NOMO-1 (cell line): ENCODE data around the gene ROMO1.

Experiments used
- DNase-seq, 2 experiments: peaks; one replicate each; lab custom pipeline; 2025; ENCODE audit not compliant: unreplicated experiment in 2 of 2; lab: John Stamatoyannopoulos, UW

The ROMO1 gene

GRCh38 chr20:35729283-35729807, 30.1 kb downstream of the ROMO1 start:
- DNase-seq: no peak

DNA sequence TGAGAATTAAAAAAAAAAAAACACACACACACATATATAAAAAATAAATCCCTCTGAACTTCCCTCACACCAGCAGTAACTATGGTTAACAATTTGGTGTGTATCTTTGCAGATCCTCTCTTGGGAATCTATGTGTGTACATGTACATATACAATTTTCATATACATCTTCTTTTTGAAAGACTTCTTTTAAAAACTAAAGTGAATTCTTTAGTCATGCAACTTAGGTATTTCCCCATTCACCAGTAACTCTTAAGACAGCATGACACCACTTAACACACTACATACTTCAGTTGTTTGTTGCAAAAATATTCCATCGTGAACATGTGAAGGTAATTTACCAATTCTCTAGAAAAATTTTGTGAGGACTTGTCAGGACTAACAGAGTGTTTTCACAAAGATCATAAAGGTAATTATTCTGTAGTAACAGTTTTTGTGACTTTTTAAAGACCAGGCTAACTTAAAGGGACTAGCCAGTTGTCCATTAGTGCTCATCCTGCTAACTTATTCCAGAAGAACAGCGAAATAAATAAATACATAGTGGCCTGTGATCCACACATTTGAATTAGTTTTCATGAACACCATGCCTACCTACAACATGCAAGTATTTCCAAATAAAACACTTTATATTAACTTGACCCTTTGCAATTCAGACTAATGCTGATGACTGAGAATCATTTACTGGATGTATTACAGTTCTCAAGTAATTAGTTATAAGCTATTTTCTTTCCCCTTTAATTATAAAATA, 30.8 kb downstream of the ROMO1 start:
- no peak for DNase-seq

- DNase-seq: no peak
These were observed 31.6 kb downstream of the ROMO1 start for GRCh38 chr20:35730583-35731468.

GRCh38 chr20:35731469-35731788, 32.2 kb downstream of the ROMO1 start:
- no peak for DNase-seq

DNA sequence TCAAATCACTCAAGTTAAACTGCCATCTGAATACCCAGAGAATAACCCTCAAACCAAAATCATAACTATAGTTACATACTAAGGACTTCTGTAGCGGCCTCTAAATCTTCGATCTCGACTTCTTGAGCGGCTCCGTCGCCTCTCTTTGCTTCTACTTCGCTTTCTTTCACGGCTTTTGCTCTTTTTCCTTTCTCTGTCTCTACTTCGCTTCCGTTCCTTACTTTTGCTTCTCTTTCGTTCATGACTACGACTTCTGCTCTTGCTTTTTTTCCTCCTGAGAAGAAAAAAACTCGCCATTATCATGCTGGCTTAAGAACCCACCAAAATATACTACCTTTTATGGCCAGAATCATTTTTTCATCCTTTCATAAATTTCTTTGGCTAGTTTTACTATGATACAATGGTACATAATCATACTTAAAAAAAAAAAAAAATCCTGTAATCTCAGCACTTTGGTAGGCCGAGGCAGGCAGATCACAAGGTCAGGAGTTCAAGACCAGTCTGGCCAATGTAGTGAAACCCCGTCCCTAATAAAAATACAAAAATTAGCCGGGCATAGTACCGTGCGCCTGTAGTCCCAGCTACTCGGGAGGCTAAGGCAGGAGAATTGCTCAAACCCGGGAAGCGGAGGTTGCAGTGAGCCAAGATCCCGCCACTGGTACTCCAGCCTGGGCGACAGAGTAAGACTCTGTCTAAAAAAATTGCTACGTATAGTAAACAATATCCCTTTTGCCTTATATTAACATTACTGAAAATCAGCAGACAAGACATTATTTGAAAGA, 32.8 kb downstream of the ROMO1 start:
- no peak for DNase-seq

DNA sequence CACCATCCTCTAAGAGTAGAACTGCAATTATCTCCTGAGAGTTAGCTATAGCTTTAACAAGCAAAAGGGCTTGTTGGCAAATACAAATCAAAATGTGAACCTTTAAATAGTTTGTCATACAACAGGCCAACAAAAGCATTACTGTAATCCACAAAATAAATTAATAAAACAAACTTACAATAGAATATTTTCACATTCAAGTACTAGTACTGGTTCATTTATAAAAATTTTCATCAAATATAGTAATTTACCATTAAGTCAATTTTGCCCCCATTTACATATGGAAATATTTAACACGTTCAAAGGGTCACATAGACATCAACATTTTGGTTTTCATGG, 33.4 kb downstream of the ROMO1 start:
- DNase-seq: no peak

DNA sequence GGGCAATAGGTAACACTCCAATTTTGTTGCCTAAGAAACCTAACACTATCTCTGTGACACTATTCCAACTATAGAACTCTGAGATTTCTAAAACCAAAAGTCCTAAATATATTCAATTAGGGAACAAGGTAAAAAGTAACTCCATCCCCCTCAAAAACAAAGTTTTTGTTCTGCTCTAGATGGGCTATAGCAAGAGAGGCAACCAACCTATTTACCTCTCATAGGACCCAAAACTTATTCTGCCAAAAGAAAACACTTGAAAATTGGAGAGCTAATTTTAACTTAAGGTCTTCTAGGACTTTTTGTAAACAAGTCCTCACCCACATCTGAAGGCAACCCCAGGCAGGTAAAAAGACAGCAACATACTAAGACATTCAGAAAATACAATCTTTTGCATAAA, 35.2 kb downstream of the ROMO1 start:
- DNase-seq: no peak

DNA sequence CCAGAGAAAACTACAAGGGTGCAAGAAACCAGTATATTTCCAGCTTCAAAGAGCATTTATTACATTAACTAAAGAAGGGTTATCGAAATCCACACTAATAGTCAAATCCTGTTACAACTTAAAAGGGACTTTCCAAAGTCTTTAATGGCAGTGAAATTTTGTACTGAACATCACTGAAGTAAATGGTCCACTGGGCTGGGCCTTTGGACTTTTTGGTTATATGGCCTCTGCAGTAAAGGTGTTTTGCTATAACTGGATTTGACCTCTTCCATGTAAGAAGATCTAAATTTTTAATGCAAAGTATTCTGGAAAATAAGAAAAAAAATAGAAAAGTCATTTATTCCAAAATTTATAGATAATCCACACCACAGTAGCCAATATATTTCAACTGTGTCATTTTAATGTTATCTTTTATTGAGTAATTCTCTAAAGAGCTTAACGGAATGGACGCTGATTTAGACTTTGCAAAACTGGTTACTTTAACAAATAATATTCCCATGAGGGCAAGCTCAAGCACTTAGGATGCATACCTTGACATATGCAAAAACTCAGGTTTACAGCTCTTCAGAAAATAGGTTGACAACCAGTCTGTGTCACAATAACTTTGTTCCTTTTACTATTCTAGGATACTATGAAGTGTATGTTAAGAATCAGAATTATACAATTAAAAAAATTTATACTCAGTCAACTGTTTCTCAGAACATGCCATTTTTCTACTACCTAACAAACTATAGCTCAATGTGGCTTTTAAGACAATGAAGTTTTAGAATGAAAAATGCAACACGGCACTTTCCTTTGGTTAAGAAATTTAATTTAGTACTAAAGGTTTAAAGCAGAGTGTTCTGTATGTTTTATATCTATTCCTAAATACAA, 35.8 kb downstream of the ROMO1 start:
- no peak for DNase-seq

GRCh38 chr20:35735826-35736470, 36.7 kb downstream of the ROMO1 start:
- no peak for DNase-seq

DNA sequence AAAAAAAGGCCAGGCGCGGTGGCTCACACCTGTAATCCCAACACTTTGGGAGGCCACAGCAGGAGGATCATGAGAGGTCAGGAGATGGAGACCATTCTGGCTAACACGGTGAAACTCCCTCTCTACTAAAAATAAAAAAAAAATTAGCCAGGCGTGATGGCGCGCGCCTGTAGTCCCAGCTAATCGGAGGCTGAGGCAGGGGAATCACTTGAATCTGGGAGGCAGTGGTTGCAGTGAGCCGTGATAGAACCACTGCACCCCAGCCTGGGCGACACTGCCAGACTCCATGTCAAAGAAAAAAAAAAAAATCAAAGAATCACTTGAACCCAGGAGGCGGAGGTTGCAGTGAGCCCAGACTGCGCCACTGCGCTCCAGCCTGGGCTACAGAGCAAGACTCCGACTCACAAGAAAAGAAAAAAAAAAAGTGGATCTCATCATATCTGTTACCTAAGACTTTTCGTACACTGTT, 38.7 kb downstream of the ROMO1 start:
- no peak for DNase-seq

GRCh38 chr20:35738410-35739179, 39.4 kb downstream of the ROMO1 start:
- no peak for DNase-seq

DNA sequence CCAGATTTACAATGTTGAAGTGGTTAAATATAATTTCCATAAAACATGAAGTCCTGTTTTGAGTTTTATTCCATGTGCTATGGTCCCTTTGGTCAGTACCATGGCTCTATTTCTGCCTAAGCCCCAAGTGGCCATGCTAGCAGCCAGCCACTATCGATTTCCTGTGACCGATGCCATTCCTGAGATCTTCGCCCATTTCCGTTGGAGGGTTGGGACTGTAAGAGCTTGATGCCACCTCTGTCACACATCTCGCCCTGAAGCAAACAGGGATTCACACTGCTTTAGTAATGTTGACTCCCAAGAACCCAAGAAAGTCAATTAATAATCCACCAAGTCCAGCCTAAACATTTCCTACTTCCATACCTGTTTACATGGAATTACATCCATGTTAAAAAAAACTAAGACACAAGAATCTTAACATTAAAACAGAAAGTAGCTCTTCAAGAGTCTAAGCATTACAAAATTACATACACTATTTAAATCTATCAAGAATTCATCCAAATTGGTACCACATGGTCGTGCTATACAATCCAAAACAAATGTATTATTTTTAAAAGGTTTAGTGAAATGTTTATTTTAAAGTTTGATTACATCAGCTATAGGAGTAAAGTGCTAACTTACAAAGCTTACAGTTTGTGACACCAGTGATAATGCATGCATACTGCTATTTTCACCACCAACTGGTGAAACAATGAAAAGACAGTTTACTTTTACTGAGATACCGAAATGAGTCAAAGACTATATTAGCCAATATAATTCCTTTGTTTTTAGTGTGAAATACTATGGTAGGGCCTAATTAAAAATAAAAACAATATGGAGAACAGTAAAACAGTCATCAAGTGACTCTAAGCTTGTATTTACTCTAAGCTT, 40.3 kb downstream of the ROMO1 start:
- DNase-seq: peak in 1 of 2 experiments; percentile 63

DNA sequence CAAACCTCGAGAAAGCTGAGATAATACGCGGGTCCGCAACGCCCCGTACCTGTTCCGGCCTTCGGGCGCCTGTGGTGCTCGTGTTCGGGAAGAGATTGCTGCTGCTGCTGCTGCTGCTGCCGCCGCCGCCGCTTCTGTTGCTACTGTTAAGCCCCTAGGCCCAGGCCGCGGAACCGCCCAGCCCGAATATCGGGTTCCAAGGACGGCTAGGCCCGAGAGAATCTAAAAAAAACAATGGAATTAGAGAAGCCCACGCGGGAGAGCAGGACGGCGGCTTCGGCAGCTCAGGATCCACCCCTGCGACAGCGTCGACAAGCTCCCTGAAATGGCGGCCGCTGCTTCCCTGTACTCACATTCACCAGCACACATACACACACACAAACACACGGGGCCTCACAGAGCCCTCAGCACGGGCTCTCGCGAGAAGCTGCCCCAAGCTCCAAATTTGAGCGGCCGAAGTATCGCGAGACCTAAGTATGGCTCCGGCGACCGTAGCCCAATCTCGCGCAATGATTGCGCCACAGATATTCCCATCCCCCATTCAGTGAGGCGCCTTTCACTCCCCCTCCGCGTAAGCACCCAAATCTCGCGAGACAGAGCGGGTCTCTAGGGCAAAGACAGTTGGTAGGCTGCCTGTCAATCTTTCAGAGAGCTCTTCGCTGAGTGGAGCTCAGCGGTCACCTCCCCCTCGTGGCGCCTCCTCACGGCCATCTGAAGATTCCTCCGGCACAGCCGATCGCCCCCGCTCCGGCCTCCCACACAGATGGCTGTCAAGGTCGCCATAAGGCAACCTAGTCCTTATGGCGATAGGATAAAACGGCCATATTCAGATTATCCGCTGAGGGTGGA, 42.9 kb downstream of the ROMO1 start, which contains the start of gene RBM39:
TSS of gene RBM39 (minus strand) at position 369 of the 849 bp plus-strand sequence. CDS start 1,386 bp downstream, outside the sequence.
- peak; percentile 99 to 100 for DNase-seq

DNA sequence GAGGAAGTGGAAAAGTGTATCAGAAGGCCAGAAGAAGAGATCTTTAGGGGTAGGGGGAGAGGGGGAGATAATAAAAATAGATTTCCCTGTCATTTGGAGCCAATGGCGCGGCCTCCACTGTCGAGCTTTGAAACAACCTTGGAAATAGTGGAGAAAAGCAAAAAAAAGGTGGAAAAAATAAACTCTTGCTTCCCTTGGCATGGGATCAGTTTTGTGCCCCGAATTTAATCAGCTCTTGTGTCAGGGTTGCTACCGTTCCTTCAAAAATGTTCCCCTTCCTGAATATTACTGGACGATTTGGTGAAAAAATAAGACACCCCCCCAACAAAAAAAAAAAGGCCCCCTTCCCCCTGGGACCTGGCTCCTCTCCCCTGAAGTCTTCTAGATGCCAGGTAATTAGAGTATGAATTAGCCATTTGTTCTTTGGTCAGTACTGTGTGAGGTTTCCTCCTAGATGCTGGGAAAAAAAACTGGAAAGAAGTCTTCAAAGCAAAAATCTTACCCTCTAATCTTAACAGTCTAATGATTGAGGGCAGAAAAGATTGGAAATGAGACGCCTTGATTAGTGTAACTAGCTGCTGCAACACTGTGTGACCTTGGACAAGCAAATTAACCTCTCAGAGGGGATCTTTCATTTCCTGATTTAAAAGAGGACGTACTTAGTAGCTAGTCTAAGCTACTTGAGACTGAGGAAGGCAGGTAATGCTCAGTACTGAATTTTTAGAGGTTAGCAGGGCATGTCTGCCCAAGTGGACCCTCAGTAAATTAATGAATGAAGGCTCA, 43.7 kb downstream of the ROMO1 start:
- DNase-seq: peak; percentile 29 to 89

DNA sequence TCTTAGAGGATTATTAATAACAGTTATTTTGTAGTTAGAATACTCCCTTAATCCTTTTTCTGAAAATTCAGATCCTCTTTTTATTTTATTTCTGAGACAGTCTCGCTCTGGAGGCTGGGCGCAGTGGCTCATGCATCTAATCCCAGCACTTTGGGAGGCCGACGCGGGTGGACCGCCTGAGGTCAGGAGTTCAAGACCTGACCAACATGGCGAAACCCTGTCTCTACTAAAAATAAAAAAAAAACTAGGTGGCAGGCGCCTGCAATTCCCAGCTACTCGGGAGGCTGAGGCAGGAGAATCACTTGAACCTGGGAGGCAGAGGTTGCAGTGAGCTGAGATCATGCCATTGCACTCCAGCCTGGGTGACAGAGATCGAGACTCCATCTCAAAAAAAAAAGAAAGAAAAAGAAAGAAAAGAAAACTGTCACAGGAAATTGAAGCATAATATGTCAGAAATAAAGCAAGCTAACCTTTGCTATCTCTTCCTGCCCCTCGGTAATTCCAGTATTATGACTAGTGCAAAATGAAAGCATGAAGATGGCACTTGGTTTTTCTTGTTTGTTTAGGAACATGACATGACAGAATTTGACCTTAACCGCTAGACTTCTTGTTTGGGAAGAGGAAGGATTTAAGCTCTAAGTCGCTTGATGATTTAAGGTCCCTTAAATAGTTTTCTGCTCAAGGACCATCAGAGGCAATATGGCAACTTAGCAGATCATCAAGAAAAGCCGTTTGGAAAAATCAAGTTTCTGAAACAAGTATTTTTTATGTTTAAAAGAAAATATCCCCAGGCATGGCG, 44.7 kb downstream of the ROMO1 start:
- peak; percentile 26 to 54 for DNase-seq
